ENCODE results near the gene ARMC3. TPM values are rescaled to one million over a fixed set of nuclear protein-coding genes. Genes with fewer than 3 reads are reported as not detected.

The ARMC3 gene
- total RNA-seq, 1 donor from 2014 or later = under 0.01 TPM

DNA sequence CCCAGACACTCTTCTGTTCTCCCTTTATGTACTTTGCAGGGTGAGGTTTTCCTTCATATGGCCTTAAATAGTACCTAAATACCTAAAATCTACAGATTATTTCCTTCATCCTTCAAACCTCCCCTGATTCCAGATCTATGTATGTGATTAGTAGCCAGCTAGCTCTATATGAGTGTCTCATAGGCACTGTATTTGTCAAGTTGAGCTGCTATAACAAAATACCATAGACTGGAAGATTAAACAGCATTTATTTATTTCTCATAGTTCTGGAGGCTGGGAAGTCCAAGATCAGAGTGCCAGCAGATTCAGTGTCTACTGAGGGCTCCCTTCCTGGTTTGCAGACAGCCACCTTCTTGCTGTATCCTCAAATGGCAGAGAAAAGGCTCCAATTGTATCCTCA lies 106.9 kb downstream of the ARMC3 start:
- TF ChIP-seq, protein P1, sequence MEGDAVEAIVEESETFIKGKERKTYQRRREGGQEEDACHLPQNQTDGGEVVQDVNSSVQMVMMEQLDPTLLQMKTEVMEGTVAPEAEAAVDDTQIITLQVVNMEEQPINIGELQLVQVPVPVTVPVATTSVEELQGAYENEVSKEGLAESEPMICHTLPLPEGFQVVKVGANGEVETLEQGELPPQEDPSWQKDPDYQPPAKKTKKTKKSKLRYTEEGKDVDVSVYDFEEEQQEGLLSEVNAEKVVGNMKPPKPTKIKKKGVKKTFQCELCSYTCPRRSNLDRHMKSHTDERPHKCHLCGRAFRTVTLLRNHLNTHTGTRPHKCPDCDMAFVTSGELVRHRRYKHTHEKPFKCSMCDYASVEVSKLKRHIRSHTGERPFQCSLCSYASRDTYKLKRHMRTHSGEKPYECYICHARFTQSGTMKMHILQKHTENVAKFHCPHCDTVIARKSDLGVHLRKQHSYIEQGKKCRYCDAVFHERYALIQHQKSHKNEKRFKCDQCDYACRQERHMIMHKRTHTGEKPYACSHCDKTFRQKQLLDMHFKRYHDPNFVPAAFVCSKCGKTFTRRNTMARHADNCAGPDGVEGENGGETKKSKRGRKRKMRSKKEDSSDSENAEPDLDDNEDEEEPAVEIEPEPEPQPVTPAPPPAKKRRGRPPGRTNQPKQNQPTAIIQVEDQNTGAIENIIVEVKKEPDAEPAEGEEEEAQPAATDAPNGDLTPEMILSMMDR (IDR thresholded peaks at IDR 0.05; ENCODE audit: insufficient read depth, low read length, severe bottlenecking) = no peak
- Histone ChIP-seq H3K27me3 (ENCODE audit: control insufficient read depth, insufficient read depth, low read length) (peaks cover 1% of the 10 kb centered on the region), H3K36me3 (ENCODE audit: control insufficient read depth, insufficient read depth, low read length) (no peaks in the 10 kb centered on the region), H3K4me3 (ENCODE audit: low read depth, low read length) (no peak overlapping the region)
- no peak for DNase-seq (ENCODE audit: low read depth)
- no peak for FAIRE-seq

DNA sequence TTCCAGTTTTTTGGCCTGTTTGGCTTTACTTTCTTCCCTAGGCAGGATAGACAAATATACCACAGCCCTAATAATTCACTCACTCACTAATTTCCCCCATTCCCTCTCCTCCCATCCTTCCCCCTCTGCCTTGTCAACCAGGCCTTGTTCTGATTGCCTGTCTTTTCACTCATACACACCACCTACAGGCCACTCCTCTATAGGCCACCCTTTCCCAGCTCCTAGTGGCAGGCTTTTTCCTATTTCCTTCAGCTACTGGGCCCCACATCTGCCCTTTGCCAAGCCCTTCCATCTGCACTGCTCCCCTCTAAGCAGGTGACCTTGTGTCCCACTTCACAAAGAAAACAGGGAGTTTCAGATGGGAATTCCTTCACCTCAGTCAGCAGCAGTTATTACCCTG lies 107.7 kb downstream of the ARMC3 start:
- TF ChIP-seq, protein P1 (IDR thresholded peaks at IDR 0.05; ENCODE audit: insufficient read depth, low read length, severe bottlenecking) = peak; percentile 52
- DNase-seq (ENCODE audit: low read depth) (peak; percentile 11), FAIRE-seq (no peak)

DNA sequence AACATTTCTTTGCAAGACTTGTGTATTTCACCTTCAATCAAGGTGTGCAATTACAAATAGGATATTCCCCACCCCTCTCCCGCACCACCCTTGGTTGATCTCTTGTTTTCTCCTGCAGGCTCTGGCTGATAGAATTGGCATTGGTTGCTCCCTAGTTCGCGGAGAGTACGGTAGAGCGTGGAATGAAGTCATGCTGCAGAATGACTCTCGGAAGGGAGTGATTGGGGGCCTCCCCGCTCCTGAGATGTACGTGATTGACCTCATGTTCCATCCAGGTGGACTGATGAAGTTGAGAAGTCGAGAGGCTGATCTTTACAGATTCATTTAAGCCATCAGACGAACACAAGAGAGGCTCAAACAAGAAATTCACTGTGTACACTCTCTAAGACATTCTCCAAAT lies 109.3 kb downstream of the ARMC3 start:
- DNase-seq (ENCODE audit: low read depth) (no peak), FAIRE-seq (no peak)
- TF ChIP-seq, protein P1 (IDR thresholded peaks at IDR 0.05; ENCODE audit: insufficient read depth, low read length, severe bottlenecking) = no peak
- Histone ChIP-seq H3K4me3 (ENCODE audit: low read depth, low read length) (no peak overlapping the region), H3K27me3 (ENCODE audit: control insufficient read depth, insufficient read depth, low read length) (no peaks in the 10 kb centered on the region), H3K36me3 (ENCODE audit: control insufficient read depth, insufficient read depth, low read length) (no peaks in the 10 kb centered on the region)

More for the DNA sequence above, 107.7 kb downstream of the ARMC3 start:
- Histone ChIP-seq H3K4me3 (ENCODE audit: low read depth, low read length) (no peak overlapping the region), H3K36me3 (ENCODE audit: control insufficient read depth, insufficient read depth, low read length) (no peaks in the 10 kb centered on the region), H3K27me3 (ENCODE audit: control insufficient read depth, insufficient read depth, low read length) (no peaks in the 10 kb centered on the region)

DNA sequence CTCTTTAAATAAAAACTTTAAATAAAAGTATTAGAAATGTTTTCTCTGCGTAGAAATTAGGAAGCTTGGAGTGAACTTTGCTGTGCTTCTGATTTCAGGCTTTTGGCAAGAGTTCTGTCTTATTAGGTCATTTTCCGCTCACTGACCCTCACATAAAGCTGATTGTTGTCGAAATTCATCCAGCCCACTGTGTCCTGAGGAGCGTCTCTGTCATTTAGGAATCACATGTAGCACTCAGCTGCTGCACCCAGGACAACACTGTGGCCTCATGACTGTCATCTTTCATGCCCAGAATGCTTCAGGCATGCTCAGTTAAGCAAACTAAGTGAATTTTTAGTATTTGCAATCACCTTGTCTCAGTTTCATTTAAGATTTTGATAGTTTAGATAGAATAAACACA lies 109.7 kb downstream of the ARMC3 start:
- DNase-seq (ENCODE audit: low read depth) (no peak), FAIRE-seq (no peak)
- TF ChIP-seq, protein P1 (IDR thresholded peaks at IDR 0.05; ENCODE audit: insufficient read depth, low read length, severe bottlenecking) = no peak

DNA sequence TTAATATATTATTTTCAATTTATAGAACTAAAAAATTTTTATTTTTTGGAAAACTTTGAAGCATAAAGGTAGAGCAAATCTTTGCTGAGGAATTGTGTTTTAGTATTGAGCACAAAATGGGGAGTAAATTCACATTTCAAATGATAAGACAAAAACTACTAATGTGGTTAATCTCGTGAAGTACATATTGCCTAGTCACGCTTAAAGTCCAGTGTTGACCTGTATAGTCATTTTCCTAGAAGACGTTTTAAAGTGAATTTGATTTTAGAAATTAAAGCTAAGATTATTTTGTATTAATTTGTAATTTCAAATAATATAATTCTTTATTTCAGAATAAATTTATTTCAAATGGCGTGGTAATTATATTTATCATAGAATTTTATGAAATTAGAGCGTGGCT lies 110.3 kb downstream of the ARMC3 start:
- FAIRE-seq = no peak
- DNase-seq (ENCODE audit: low read depth) = no peak

More for the DNA sequence above, 109.7 kb downstream of the ARMC3 start:
- H3K4me3 ChIP-seq (ENCODE audit: low read depth, low read length) = no peak overlapping the region
- H3K36me3 ChIP-seq (ENCODE audit: control insufficient read depth, insufficient read depth, low read length) = no peaks in the 10 kb centered on the region
- H3K27me3 ChIP-seq (ENCODE audit: control insufficient read depth, insufficient read depth, low read length) = no peaks in the 10 kb centered on the region

DNA sequence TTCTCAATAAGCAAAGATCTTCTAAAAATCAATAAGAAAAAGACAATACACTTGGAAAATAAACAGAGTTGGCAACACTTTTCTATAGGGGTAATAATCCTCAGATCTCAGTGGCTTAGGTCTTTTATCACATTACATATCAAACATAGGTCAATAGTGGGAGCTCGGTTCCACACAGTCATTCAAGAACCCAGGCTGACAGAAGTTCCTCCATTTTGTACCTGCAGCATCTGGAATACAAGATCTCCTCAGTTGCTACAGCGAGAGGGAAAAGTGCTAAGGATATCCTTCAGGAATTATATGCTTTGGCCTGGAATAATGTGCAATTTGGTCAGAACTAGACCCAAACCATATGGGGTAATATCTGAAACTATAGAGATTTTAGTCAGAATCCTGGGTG lies 112.1 kb downstream of the ARMC3 start:
- DNase-seq (ENCODE audit: low read depth) = no peak
- TF ChIP-seq, protein P1 (IDR thresholded peaks at IDR 0.05; ENCODE audit: insufficient read depth, low read length, severe bottlenecking) = no peak
- H3K4me3 ChIP-seq (ENCODE audit: low read depth, low read length) = no peak overlapping the region
- FAIRE-seq = no peak
- no peaks in the 10 kb centered on the region for H3K27me3 ChIP-seq (ENCODE audit: control insufficient read depth, insufficient read depth, low read length)
- H3K36me3 ChIP-seq (ENCODE audit: control insufficient read depth, insufficient read depth, low read length) = no peaks in the 10 kb centered on the region

More for the DNA sequence above, 110.3 kb downstream of the ARMC3 start:
- H3K4me3 ChIP-seq (ENCODE audit: low read depth, low read length) = no peak overlapping the region
- no peaks in the 10 kb centered on the region for H3K27me3 ChIP-seq (ENCODE audit: control insufficient read depth, insufficient read depth, low read length)
- no peaks in the 10 kb centered on the region for H3K36me3 ChIP-seq (ENCODE audit: control insufficient read depth, insufficient read depth, low read length)
- TF ChIP-seq, protein P1 (IDR thresholded peaks at IDR 0.05; ENCODE audit: insufficient read depth, low read length, severe bottlenecking) = no peak

Measured in bronchial epithelial cell (primary cell).